Measurements from ENCODE around the gene COL27A1.

The COL27A1 gene

DNA sequence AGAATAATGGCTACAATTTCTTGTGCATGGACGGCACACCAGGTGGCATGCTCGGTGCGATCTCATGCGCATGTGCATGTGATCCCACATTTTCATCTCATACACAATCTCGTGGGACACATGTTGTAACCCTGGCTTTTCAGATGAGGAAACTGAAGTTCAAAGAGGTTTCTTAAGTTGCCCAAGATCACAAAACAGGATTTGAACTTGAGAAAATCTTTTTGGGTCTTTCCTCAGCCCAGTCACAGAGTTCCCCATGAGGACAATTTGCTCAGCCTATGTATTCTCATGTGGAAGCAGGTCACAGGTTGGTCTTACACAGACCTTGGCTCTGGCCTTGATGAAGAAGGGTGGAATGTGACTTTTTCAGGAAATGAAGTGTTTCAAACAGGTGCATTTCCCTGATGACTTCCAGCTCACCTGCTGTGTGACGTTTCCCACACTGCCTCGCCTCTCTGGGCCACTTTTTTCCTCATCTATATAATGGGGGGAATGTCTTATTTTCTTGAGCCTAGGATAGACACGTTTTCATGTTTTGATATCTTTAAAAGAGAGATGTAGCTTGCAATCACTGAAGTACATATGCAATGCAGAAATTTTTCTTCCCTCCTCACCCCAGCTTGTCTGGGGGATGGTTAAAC lies 160.5 kb downstream of the COL27A1 start:
- H3K27ac ChIP-seq (ENCODE audit: extremely low read depth, low read depth, low read length) = no peak overlapping the region
- 0 out of 2 replicates have a peak, but pooled peaks have one; percentile 39 for TF ChIP-seq ZNF768 (tag by site-specific recombination; IDR thresholded peaks at IDR 0.05)
- TF ChIP-seq, protein P1, sequence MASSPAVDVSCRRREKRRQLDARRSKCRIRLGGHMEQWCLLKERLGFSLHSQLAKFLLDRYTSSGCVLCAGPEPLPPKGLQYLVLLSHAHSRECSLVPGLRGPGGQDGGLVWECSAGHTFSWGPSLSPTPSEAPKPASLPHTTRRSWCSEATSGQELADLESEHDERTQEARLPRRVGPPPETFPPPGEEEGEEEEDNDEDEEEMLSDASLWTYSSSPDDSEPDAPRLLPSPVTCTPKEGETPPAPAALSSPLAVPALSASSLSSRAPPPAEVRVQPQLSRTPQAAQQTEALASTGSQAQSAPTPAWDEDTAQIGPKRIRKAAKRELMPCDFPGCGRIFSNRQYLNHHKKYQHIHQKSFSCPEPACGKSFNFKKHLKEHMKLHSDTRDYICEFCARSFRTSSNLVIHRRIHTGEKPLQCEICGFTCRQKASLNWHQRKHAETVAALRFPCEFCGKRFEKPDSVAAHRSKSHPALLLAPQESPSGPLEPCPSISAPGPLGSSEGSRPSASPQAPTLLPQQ (tag by site-specific recombination; IDR thresholded peaks at IDR 0.05) = no peak
- no peaks in the 10 kb centered on the region for H3K4me1 ChIP-seq (ENCODE audit: control insufficient read depth, insufficient read depth, low read length)
- POLR2A ChIA-PET = no interaction called here
- H3K9me3 ChIP-seq (ENCODE audit: control insufficient read depth, insufficient read depth, low read depth, low read length) = no peaks in the 10 kb centered on the region
- no peaks in the 10 kb centered on the region for H3K36me3 ChIP-seq (ENCODE audit: control insufficient read depth in 2 of 2, insufficient read depth in 1 of 2, low read length in 2 of 2)
- no peak overlapping the region for H3K4me3 ChIP-seq (ENCODE audit: low read depth, low read length)
- CTCF ChIA-PET = interaction anchor here (0.6 to 2.0 kb wide), 3 partner anchors 29 to 234 kb away, joined by 3 to 7 read pairs (median 3); no protein-coding TSS in a partner anchor

DNA sequence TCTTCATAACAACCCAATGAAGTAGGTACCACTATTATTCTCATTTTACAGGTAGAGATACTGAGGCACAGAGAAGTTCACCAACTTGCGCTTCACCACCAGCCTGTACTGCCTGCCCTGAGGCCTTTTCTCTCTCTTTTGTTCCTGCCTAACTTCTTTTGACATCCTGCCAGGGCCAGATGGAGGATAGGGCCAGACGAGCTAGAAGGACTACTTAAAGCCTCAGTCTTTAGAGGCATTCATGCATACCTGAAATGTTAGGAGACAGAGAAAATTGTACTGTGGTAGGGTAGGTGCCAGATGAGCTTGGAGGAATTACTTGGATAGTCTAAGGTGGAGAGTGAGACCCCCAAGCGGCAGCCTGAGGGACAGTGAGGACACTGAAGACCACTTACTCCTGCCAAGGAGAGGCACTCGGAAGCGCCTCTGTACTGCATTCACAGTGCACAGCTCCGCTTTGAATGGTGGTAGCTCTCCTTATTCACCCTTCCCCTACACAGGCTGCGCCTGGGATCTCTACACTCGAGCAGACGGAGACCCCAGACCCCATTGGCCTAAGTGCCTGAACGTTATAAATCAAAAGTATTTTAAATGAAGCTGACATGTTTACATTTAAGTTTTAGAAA lies 161.4 kb downstream of the COL27A1 start:
- Histone ChIP-seq H3K36me3 (ENCODE audit: control insufficient read depth in 2 of 2, insufficient read depth in 1 of 2, low read length in 2 of 2) (no peaks in the 10 kb centered on the region), H3K27ac (ENCODE audit: extremely low read depth, low read depth, low read length) (no peak overlapping the region), H3K9me3 (ENCODE audit: control insufficient read depth, insufficient read depth, low read depth, low read length) (no peaks in the 10 kb centered on the region), H3K4me1 (ENCODE audit: control insufficient read depth, insufficient read depth, low read length) (no peaks in the 10 kb centered on the region), H3K4me3 (ENCODE audit: low read depth, low read length) (no peak overlapping the region)
- CTCF ChIA-PET = interaction anchor here (0.6 to 2.0 kb wide), 4 partner anchors 22 to 234 kb away, joined by 3 to 7 read pairs (median 4); no protein-coding TSS in a partner anchor
- POLR2A ChIA-PET = no interaction called here
- no peak for TF ChIP-seq ZNF423 (tag by site-specific recombination; IDR thresholded peaks at IDR 0.05)
- no peak for TF ChIP-seq ZNF585B (tag by site-specific recombination; IDR thresholded peaks at IDR 0.05)
- TF ChIP-seq ZNF350 (tag by site-specific recombination; IDR thresholded peaks at IDR 0.05) = no peak
- no peak for TF ChIP-seq ZNF654 (tag by site-specific recombination; IDR thresholded peaks at IDR 0.05; ENCODE audit: low read depth)
- TF ChIP-seq ZNF302 (tag by site-specific recombination; IDR thresholded peaks at IDR 0.05; ENCODE audit: low read depth) = no peak
- TF ChIP-seq SALL2 (tag by site-specific recombination; IDR thresholded peaks at IDR 0.05; ENCODE audit: borderline replicate concordance) = no peak
- no peak for TF ChIP-seq ZNF274 (IDR thresholded peaks at IDR 0.05; ENCODE audit: low read length)
- no peak for TF ChIP-seq ZNF274 (tag by site-specific recombination; IDR thresholded peaks at IDR 0.05; ENCODE audit: borderline replicate concordance)
- no peak for TF ChIP-seq ZIC2 (tag by site-specific recombination; IDR thresholded peaks at IDR 0.05)
- no peak for TF ChIP-seq ZNF394 (tag by site-specific recombination; IDR thresholded peaks at IDR 0.05; ENCODE audit: borderline replicate concordance)
- TF ChIP-seq TSHZ1 (tag by site-specific recombination; IDR thresholded peaks at IDR 0.05; ENCODE audit: borderline replicate concordance) = no peak
- no peak for TF ChIP-seq REST (tag by site-specific recombination; IDR thresholded peaks at IDR 0.05)
- no peak for TF ChIP-seq ZNF202 (tag by site-specific recombination; IDR thresholded peaks at IDR 0.05; ENCODE audit: borderline replicate concordance)
- TF ChIP-seq ZNF175 (tag by site-specific recombination; IDR thresholded peaks at IDR 0.05) = no peak
- TF ChIP-seq EGR2 (tag by site-specific recombination; IDR thresholded peaks at IDR 0.05; ENCODE audit: low read depth) = no peak
- TF ChIP-seq, protein P2, sequence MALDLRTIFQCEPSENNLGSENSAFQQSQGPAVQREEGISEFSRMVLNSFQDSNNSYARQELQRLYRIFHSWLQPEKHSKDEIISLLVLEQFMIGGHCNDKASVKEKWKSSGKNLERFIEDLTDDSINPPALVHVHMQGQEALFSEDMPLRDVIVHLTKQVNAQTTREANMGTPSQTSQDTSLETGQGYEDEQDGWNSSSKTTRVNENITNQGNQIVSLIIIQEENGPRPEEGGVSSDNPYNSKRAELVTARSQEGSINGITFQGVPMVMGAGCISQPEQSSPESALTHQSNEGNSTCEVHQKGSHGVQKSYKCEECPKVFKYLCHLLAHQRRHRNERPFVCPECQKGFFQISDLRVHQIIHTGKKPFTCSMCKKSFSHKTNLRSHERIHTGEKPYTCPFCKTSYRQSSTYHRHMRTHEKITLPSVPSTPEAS (tag by site-specific recombination; IDR thresholded peaks at IDR 0.05) = no peak
- TF ChIP-seq, protein P3, sequence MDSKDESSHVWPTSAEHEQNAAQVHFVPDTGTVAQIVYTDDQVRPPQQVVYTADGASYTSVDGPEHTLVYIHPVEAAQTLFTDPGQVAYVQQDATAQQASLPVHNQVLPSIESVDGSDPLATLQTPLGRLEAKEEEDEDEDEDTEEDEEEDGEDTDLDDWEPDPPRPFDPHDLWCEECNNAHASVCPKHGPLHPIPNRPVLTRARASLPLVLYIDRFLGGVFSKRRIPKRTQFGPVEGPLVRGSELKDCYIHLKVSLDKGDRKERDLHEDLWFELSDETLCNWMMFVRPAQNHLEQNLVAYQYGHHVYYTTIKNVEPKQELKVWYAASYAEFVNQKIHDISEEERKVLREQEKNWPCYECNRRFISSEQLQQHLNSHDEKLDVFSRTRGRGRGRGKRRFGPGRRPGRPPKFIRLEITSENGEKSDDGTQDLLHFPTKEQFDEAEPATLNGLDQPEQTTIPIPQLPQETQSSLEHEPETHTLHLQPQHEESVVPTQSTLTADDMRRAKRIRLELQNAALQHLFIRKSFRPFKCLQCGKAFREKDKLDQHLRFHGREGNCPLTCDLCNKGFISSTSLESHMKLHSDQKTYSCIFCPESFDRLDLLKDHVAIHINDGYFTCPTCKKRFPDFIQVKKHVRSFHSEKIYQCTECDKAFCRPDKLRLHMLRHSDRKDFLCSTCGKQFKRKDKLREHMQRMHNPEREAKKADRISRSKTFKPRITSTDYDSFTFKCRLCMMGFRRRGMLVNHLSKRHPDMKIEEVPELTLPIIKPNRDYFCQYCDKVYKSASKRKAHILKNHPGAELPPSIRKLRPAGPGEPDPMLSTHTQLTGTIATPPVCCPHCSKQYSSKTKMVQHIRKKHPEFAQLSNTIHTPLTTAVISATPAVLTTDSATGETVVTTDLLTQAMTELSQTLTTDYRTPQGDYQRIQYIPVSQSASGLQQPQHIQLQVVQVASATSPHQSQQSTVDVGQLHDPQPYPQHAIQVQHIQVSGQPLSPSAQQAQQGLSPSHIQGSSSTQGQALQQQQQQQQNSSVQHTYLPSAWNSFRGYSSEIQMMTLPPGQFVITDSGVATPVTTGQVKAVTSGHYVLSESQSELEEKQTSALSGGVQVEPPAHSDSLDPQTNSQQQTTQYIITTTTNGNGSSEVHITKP (tag by site-specific recombination; IDR thresholded peaks at IDR 0.05) = no peak

Measured in HEK293 (cell line).